Measurements from ENCODE around the gene MED13L. TPM values are rescaled to one million over a fixed set of nuclear protein-coding genes. Genes with fewer than 3 reads are reported as not detected.

MED13L gene
- total and polyA plus RNA-seq, 2 donors (not counting 1 experiment from before 2014, with no cell fraction given): 56.5 to 97.3 TPM

DNA sequence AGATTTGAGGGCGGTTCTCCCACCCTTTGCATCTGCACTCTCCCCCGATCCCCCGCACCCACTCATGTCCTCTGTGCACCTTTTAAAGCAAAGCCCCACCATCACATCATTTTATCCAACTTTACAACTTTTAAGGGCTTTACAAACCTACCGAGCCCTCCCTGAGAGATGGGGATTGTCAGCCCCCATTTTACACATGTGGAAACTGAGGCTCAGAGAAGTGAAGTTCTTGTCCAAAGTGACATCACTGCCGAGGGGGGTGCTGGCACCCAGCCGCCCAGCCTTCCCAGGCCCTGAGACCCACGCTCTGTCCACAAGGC, 334.2 kb downstream of the MED13L start:
- Histone ChIP-seq H3K4me1 (ENCODE audit: control insufficient read depth, extremely low read depth, insufficient read depth, low read length) (no peaks in the 10 kb centered on the region), H3K9ac (ENCODE audit: insufficient read depth, low read length) (no peak overlapping the region), H3K79me2 (ENCODE audit: control insufficient read depth, insufficient read depth, low read length) (no peaks in the 10 kb centered on the region), H3K9me3 (ENCODE audit: control insufficient read depth, insufficient read depth, low read depth, low read length) (no peaks in the 10 kb centered on the region), H3K27ac (ENCODE audit: insufficient read depth, low read length) (no peak overlapping the region), H3K36me3 (ENCODE audit: control insufficient read depth, insufficient read depth, low read length) (no peaks in the 10 kb centered on the region), H4K20me1 (ENCODE audit: control insufficient read depth, extremely low read depth, insufficient read depth, low read length) (no peaks in the 10 kb centered on the region), H3K4me3 (replicated peaks in 1 of 4; ENCODE audit: control extremely low read depth in 1 of 4, insufficient read depth in 1 of 4, low read depth in 3 of 4, low read length in 4 of 4) (no peak overlapping the region), H2AFZ (ENCODE audit: low read length) (no peak overlapping the region), H3K27me3 (ENCODE audit: control insufficient read depth, insufficient read depth, low read length) (no peaks in the 10 kb centered on the region), H3K4me2 (ENCODE audit: extremely low read depth, insufficient read depth, low read length) (no peak overlapping the region)
- TF ChIP-seq CTCF (conservative IDR thresholded peaks at IDR 0.05 in 1 of 2, IDR thresholded peaks at IDR 0.05 in 1 of 2; ENCODE audit: low read depth in 1 of 2, low read length in 2 of 2) (no peak), EZH2 (IDR thresholded peaks at IDR 0.05; ENCODE audit: low read length, missing control alignments) (no peak)
- no peak for DNase-seq (ENCODE audit: low read depth in 2 of 2)

- Histone ChIP-seq H3K27ac (ENCODE audit: insufficient read depth, low read length) (no peak overlapping the region), H3K9me3 (ENCODE audit: control insufficient read depth, insufficient read depth, low read depth, low read length) (no peaks in the 10 kb centered on the region), H3K4me2 (ENCODE audit: extremely low read depth, insufficient read depth, low read length) (no peak overlapping the region), H3K27me3 (ENCODE audit: control insufficient read depth, insufficient read depth, low read length) (no peaks in the 10 kb centered on the region), H3K36me3 (ENCODE audit: control insufficient read depth, insufficient read depth, low read length) (no peaks in the 10 kb centered on the region), H3K79me2 (ENCODE audit: control insufficient read depth, insufficient read depth, low read length) (no peaks in the 10 kb centered on the region), H3K4me3 (replicated peaks in 1 of 4; ENCODE audit: control extremely low read depth in 1 of 4, insufficient read depth in 1 of 4, low read depth in 3 of 4, low read length in 4 of 4) (no peak overlapping the region), H3K9ac (ENCODE audit: insufficient read depth, low read length) (no peak overlapping the region), H3K4me1 (ENCODE audit: control insufficient read depth, extremely low read depth, insufficient read depth, low read length) (no peaks in the 10 kb centered on the region), H4K20me1 (ENCODE audit: control insufficient read depth, extremely low read depth, insufficient read depth, low read length) (no peaks in the 10 kb centered on the region), H2AFZ (ENCODE audit: low read length) (no peak overlapping the region)
- TF ChIP-seq CTCF (conservative IDR thresholded peaks at IDR 0.05 in 1 of 2, IDR thresholded peaks at IDR 0.05 in 1 of 2; ENCODE audit: low read depth in 1 of 2, low read length in 2 of 2) (no peak), EZH2 (IDR thresholded peaks at IDR 0.05; ENCODE audit: low read length, missing control alignments) (no peak)
- DNase-seq (ENCODE audit: low read depth in 2 of 2): no peak
These were observed 335.1 kb downstream of the MED13L start for GRCh38 chr12:115942346-115942745.

GRCh38 chr12:115941362-115941761, 336.1 kb downstream of the MED13L start:
- Histone ChIP-seq H3K27ac (ENCODE audit: insufficient read depth, low read length) (no peak overlapping the region), H2AFZ (ENCODE audit: low read length) (no peak overlapping the region), H3K4me1 (ENCODE audit: control insufficient read depth, extremely low read depth, insufficient read depth, low read length) (no peaks in the 10 kb centered on the region), H4K20me1 (ENCODE audit: control insufficient read depth, extremely low read depth, insufficient read depth, low read length) (no peaks in the 10 kb centered on the region), H3K4me3 (replicated peaks in 1 of 4; ENCODE audit: control extremely low read depth in 1 of 4, insufficient read depth in 1 of 4, low read depth in 3 of 4, low read length in 4 of 4) (no peak overlapping the region), H3K4me2 (ENCODE audit: extremely low read depth, insufficient read depth, low read length) (no peak overlapping the region), H3K79me2 (ENCODE audit: control insufficient read depth, insufficient read depth, low read length) (no peaks in the 10 kb centered on the region), H3K9me3 (ENCODE audit: control insufficient read depth, insufficient read depth, low read depth, low read length) (no peaks in the 10 kb centered on the region), H3K36me3 (ENCODE audit: control insufficient read depth, insufficient read depth, low read length) (no peaks in the 10 kb centered on the region), H3K27me3 (ENCODE audit: control insufficient read depth, insufficient read depth, low read length) (no peaks in the 10 kb centered on the region), H3K9ac (ENCODE audit: insufficient read depth, low read length) (no peak overlapping the region)
- TF ChIP-seq EZH2 (IDR thresholded peaks at IDR 0.05; ENCODE audit: low read length, missing control alignments): no peak
- no peak for TF ChIP-seq CTCF (conservative IDR thresholded peaks at IDR 0.05 in 1 of 2, IDR thresholded peaks at IDR 0.05 in 1 of 2; ENCODE audit: low read depth in 1 of 2, low read length in 2 of 2)
- DNase-seq (ENCODE audit: low read depth in 2 of 2): peak; percentile 44 to 47
